Left ventricle myocardium inferior (tissue), 1 donor: ENCODE data around the gene RPL15. TPM values are rescaled to one million over a fixed set of nuclear protein-coding genes. Genes with fewer than 3 reads are reported as not detected.
A peak's percentile ranks its signal among the peaks of the same experiment; 100 is the strongest.

Experiments used
- DNase-seq: peaks from one replicate; pipeline ENCODE4 v3.0.0-alpha.2; 2020
- H3K27ac ChIP-seq: fragments of 200-600 bp; replicated peaks from 2 replicates; pipeline ENCODE4 v1.8.0; 2021
- H3K27me3 ChIP-seq: fragments of 200-600 bp; 2 replicates; pipeline ENCODE4 v1.8.0; 2021; ENCODE audit warnings: low read depth
- H3K36me3 ChIP-seq: fragments of 200-600 bp; 2 replicates; pipeline ENCODE4 v1.8.0; 2021
- H3K4me1 ChIP-seq: fragments of 200-600 bp; 2 replicates; pipeline ENCODE4 v1.8.0; 2021
- H3K4me3 ChIP-seq: fragments of 200-600 bp; 2 replicates; pipeline ENCODE4 v1.8.0; 2021; ENCODE audit warnings: mild to moderate bottlenecking, moderate library complexity
- H3K9me3 ChIP-seq: fragments of 200-600 bp; replicated peaks from 2 replicates; pipeline ENCODE4 v1.8.0; 2021
- intact Hi-C: fragments of 100-400 bp; cut with micrococcal nuclease; formaldehyde crosslinking; loops from one replicate; pipeline ENCODE4 v1.11.0; 2022
- total RNA-seq: library from RNA; stranded (reverse); fragmentation: NEBNext Ultra II Directional; extraction: Animal tissue kit (Norgen Biotek cat#: 25700); gene quantifications from one replicate; pipeline ENCODE4 v1.2.1, GENCODE V29; 2021
- TF ChIP-seq, protein P1 (sequence below): fragments of 200-600 bp; IDR thresholded peaks from 2 replicates; pipeline ENCODE4 v1.8.0; 2021; ENCODE audit warnings: antibody characterized with exemption, mild to moderate bottlenecking, borderline replicate concordance
- donor health status: DM: no; HTN: yes; CAD: no; lungs with severe emphysema.

Gene RPL15
- total RNA-seq, 1 donor from 2014 or later: 915 TPM

GRCh38 chr3:23949784-23950183, 32.9 kb downstream of the RPL15 start:
- Histone ChIP-seq H3K4me1 (peaks cover 88% of the 10 kb centered on the region), H3K9me3 (no peaks in the 10 kb centered on the region), H3K36me3 (peaks cover 3% of the 10 kb centered on the region), H3K27me3 (no peaks in the 10 kb centered on the region), H3K27ac (peak overlapping the region; percentile 99), H3K4me3 (peak overlapping the region; percentile 41)
- intact Hi-C loops: no loop called here
- DNase-seq: peak; percentile 66
- TF ChIP-seq, protein P1, sequence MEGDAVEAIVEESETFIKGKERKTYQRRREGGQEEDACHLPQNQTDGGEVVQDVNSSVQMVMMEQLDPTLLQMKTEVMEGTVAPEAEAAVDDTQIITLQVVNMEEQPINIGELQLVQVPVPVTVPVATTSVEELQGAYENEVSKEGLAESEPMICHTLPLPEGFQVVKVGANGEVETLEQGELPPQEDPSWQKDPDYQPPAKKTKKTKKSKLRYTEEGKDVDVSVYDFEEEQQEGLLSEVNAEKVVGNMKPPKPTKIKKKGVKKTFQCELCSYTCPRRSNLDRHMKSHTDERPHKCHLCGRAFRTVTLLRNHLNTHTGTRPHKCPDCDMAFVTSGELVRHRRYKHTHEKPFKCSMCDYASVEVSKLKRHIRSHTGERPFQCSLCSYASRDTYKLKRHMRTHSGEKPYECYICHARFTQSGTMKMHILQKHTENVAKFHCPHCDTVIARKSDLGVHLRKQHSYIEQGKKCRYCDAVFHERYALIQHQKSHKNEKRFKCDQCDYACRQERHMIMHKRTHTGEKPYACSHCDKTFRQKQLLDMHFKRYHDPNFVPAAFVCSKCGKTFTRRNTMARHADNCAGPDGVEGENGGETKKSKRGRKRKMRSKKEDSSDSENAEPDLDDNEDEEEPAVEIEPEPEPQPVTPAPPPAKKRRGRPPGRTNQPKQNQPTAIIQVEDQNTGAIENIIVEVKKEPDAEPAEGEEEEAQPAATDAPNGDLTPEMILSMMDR: no peak

- peak overlapping the region; percentile 41 for H3K4me3 ChIP-seq
Measured at GRCh38 chr3:23950293-23950692, 33.4 kb downstream of the RPL15 start.

GRCh38 chr3:23952646-23953045, 35.7 kb downstream of the RPL15 start:
- Histone ChIP-seq H3K4me1 (peaks cover 89% of the 10 kb centered on the region), H3K4me3 (no peak overlapping the region), H3K27ac (no peak overlapping the region), H3K36me3 (peaks cover 20% of the 10 kb centered on the region), H3K27me3 (no peaks in the 10 kb centered on the region), H3K9me3 (no peaks in the 10 kb centered on the region)
- intact Hi-C loops: no loop called here
- TF ChIP-seq, protein P1: no peak
- DNase-seq: no peak

More at GRCh38 chr3:23950293-23950692, 33.4 kb downstream of the RPL15 start:
- no peak for DNase-seq
- Histone ChIP-seq H3K9me3 (no peaks in the 10 kb centered on the region), H3K27ac (peak overlapping the region; percentile 99), H3K4me1 (peaks cover 93% of the 10 kb centered on the region), H3K27me3 (no peaks in the 10 kb centered on the region), H3K36me3 (peaks cover 8% of the 10 kb centered on the region)
- intact Hi-C loops: no loop called here
- TF ChIP-seq, protein P1: no peak

GRCh38 chr3:23953523-23953922, 36.6 kb downstream of the RPL15 start:
- Histone ChIP-seq H3K9me3 (no peaks in the 10 kb centered on the region), H3K36me3 (peaks cover 29% of the 10 kb centered on the region), H3K4me3 (no peak overlapping the region), H3K27ac (no peak overlapping the region), H3K4me1 (peaks cover 84% of the 10 kb centered on the region), H3K27me3 (no peaks in the 10 kb centered on the region)
- intact Hi-C loops: no loop called here
- no peak for DNase-seq
- TF ChIP-seq, protein P1: no peak

GRCh38 chr3:23954144-23954543, 37.2 kb downstream of the RPL15 start:
- peaks cover 30% of the 10 kb centered on the region for H3K36me3 ChIP-seq
- no peaks in the 10 kb centered on the region for H3K27me3 ChIP-seq
- TF ChIP-seq, protein P1: no peak
- peak overlapping the region; percentile 3 for H3K27ac ChIP-seq
- no peaks in the 10 kb centered on the region for H3K9me3 ChIP-seq
- intact Hi-C loops: no loop called here
- H3K4me3 ChIP-seq: no peak overlapping the region
- peaks cover 84% of the 10 kb centered on the region for H3K4me1 ChIP-seq
- DNase-seq: no peak
